ENCODE data around the gene TEC. TPM values are rescaled to one million over a fixed set of nuclear protein-coding genes. Genes with fewer than 3 reads are reported as not detected.

The TEC gene
- total and polyA plus RNA-seq, 9 of the 15 experiments (the other 6 are each of a cell fraction or from before 2014, with no cell fraction given): 5.3 to 14.7 (median 8.8) TPM

- FAIRE-seq: no peak
Measured at GRCh38 chr4:48134081-48134480, 135.6 kb downstream of the TEC start, which contains the start of gene TXK. TSS of gene TXK (minus strand) at chr4:48134250. CDS start at chr4:48134170, 80 bp downstream.

GRCh38 chr4:48133669-48134068 lies 136.0 kb downstream of the TEC start:
- peaks cover 39% of the 10 kb centered on the region; the same call in 2 of the 3 replicates for H3K36me3 ChIP-seq (ENCODE audit: control insufficient read depth, insufficient read depth, low read length)
- DNase-seq (ENCODE audit: extremely low read depth in 1 of 4, low spot score in 3 of 4): no peak
- no peak overlapping the region for H3K9ac ChIP-seq (ENCODE audit: insufficient read depth in 1 of 2, low read depth in 2 of 2, low read length in 2 of 2)
- intact Hi-C loops (cut with micrococcal nuclease) (no loop called here), in situ Hi-C loops (cut with MboI) (no loop called here)
- BruUV-seq (replicated peaks): no TSS peak
- no peak overlapping the region for H3K27ac ChIP-seq (ENCODE audit: extremely low read depth, low read depth, low read length)
- ChIA-PET POLR2A (interaction anchor here (0.6 kb wide), 2 partner anchors 94 to 209 kb away, joined by 3 read pairs; no protein-coding TSS in a partner anchor), CTCF (ENCODE audit: low intra/inter-chr PET ratio) (no interaction called here)
- TF ChIP-seq GATAD2B (IDR thresholded peaks at IDR 0.05; ENCODE audit: borderline replicate concordance): no peak
- 0 out of 2 replicates have a peak, but pooled peaks have one; percentile 21 for TF ChIP-seq ATF3 (IDR thresholded peaks at IDR 0.05)
- no peak for TF ChIP-seq ATF3 (CRISPR knock-in tag; conservative IDR thresholded peaks at IDR 0.05)
- no peak for ATAC-seq
- H3K4me1 ChIP-seq (replicated peaks in 1 of 2; ENCODE audit: control insufficient read depth in 2 of 2, insufficient read depth in 2 of 2, low read length in 2 of 2): peaks cover 6 to 19% of the 10 kb centered on the region in 2 experiments; a peak in 4 of 5 replicates
- no peak overlapping the region for H3K4me3 ChIP-seq
- no peak for FAIRE-seq
- no peaks in the 10 kb centered on the region for H3K27me3 ChIP-seq (ENCODE audit: control insufficient read depth in 2 of 2, insufficient read depth in 2 of 2, low read length in 2 of 2)
- no peaks in the 10 kb centered on the region for H3K9me1 ChIP-seq (ENCODE audit: control insufficient read depth, insufficient read depth, low read length)
- H4K20me1 ChIP-seq (replicated peaks; ENCODE audit: control insufficient read depth, insufficient read depth, low read length): no peaks in the 10 kb centered on the region
- H3K79me2 ChIP-seq (ENCODE audit: control insufficient read depth, insufficient read depth, low read length): no peaks in the 10 kb centered on the region
- no peak overlapping the region for H3K4me2 ChIP-seq (ENCODE audit: insufficient read depth, low read length)
- H3K9me3 ChIP-seq (replicated peaks; ENCODE audit: control insufficient read depth, insufficient read depth, low read depth, low read length): no peaks in the 10 kb centered on the region
- no peak overlapping the region for H2AFZ ChIP-seq (ENCODE audit: low read depth, low read length)

More at GRCh38 chr4:48134081-48134480, 135.6 kb downstream of the TEC start, which contains the start of gene TXK:
- DNase-seq (ENCODE audit: extremely low read depth in 1 of 4, low spot score in 3 of 4): no peak
- peaks cover 43% of the 10 kb centered on the region for H3K36me3 ChIP-seq (ENCODE audit: control insufficient read depth, insufficient read depth, low read length)
- no peaks in the 10 kb centered on the region for H4K20me1 ChIP-seq (replicated peaks; ENCODE audit: control insufficient read depth, insufficient read depth, low read length)
- POLR2A ChIA-PET: interaction anchor here (0.6 kb wide), 2 partner anchors 93 to 208 kb away, joined by 3 read pairs; no protein-coding TSS in a partner anchor
- H3K4me3 ChIP-seq: no peak within 1 kb of the TSS
- H3K9me3 ChIP-seq (replicated peaks; ENCODE audit: control insufficient read depth, insufficient read depth, low read depth, low read length): no peaks in the 10 kb centered on the region
- WGBS (ENCODE audit: insufficient coverage, low coverage, missing lambda C conversion rate): 89% methylated on average over 5 of the region's 5 CpGs
- TF ChIP-seq PML (IDR thresholded peaks at IDR 0.05; ENCODE audit: low read length): no peak
- ATAC-seq: no peak
- H3K4me1 ChIP-seq (replicated peaks in 1 of 2; ENCODE audit: control insufficient read depth in 2 of 2, insufficient read depth in 2 of 2, low read length in 2 of 2): peaks cover 6 to 16% of the 10 kb centered on the region in 2 experiments; a peak in 4 of 5 replicates
- CTCF ChIA-PET (ENCODE audit: low intra/inter-chr PET ratio): no interaction called here
- H2AFZ ChIP-seq (ENCODE audit: low read depth, low read length): no peak within 1 kb of the TSS
- H3K9ac ChIP-seq (ENCODE audit: insufficient read depth in 1 of 2, low read depth in 2 of 2, low read length in 2 of 2): no peak within 1 kb of the TSS
- H3K27me3 ChIP-seq (ENCODE audit: control insufficient read depth in 2 of 2, insufficient read depth in 2 of 2, low read length in 2 of 2): no peaks in the 10 kb centered on the region
- no peak within 1 kb of the TSS for H3K27ac ChIP-seq (ENCODE audit: extremely low read depth, low read depth, low read length)
- no peak within 1 kb of the TSS for H3K4me2 ChIP-seq (ENCODE audit: insufficient read depth, low read length)
- in situ Hi-C loops (cut with MboI) (no loop called here), intact Hi-C loops (cut with micrococcal nuclease) (no loop called here)
- no peaks in the 10 kb centered on the region for H3K79me2 ChIP-seq (ENCODE audit: control insufficient read depth, insufficient read depth, low read length)
- H3K9me1 ChIP-seq (ENCODE audit: control insufficient read depth, insufficient read depth, low read length): no peaks in the 10 kb centered on the region
- no TSS peak for BruUV-seq (replicated peaks)

Measured in K562 (cell line).